Gastroesophageal sphincter (tissue), 3 donors: ENCODE data around the gene TNRC6A.

Source experiments
- POLR2A ChIP-seq, 2 donors: fragments of 450-650 bp; IDR thresholded peaks; one replicate each; pipeline ENCODE4 v1.6.1; 2017; ENCODE audit warnings: antibody characterized with exemption in 2 of 2, mild to moderate bottlenecking in 2 of 2, moderate library complexity in 1 of 2
- POLR2AphosphoS5 ChIP-seq: sonication (generic); formaldehyde crosslinking; IDR thresholded peaks from one replicate; pipeline ENCODE4 v1.6.1; 2017; ENCODE audit warnings: antibody characterized with exemption
- TF ChIP-seq, protein P1 (sequence below), 4 experiments: fragments of 200-600 bp in 2 of 4; fragments of 450-650 bp in 2 of 4; sonication (generic) in 1 of 4; IDR thresholded peaks; one replicate each; pipeline ENCODE4 v1.5.1; 2017 to 2019; ENCODE audit warnings: antibody characterized with exemption in 4 of 4, mild to moderate bottlenecking in 2 of 4, moderate library complexity in 2 of 4

DNA sequence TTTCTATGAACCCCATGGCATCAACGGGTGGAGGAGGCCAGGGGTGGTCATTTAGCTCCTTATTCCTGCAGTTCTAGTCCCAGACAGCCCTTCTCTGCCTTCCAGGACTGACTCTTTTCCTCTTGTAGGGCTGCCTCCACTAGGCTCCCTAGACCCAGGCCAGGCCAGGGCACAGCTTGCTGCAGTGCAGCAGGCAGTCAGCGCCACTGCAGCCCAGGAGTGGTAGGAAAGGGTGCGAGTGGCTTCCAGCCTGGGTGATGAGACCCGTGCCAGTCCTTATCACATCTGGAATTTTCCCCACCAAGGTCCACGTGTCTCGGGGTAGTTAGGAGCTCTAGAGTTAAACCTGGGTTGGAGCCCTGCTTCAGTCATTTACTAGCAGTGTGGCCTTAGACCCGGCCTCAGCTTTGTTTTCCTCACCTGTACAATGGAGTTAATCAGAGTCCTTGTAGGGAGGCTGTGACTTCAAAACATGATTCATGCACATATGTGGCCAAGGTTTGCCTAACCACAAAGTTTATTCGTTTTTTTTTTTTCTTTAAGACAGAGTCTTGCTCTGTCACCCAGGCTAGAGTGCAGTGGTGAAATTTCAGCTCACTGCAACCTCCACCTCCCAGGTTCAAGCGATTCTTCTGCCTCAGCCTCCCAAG is 121.0 kb downstream of the TNRC6A start:
- TF ChIP-seq, protein P1, sequence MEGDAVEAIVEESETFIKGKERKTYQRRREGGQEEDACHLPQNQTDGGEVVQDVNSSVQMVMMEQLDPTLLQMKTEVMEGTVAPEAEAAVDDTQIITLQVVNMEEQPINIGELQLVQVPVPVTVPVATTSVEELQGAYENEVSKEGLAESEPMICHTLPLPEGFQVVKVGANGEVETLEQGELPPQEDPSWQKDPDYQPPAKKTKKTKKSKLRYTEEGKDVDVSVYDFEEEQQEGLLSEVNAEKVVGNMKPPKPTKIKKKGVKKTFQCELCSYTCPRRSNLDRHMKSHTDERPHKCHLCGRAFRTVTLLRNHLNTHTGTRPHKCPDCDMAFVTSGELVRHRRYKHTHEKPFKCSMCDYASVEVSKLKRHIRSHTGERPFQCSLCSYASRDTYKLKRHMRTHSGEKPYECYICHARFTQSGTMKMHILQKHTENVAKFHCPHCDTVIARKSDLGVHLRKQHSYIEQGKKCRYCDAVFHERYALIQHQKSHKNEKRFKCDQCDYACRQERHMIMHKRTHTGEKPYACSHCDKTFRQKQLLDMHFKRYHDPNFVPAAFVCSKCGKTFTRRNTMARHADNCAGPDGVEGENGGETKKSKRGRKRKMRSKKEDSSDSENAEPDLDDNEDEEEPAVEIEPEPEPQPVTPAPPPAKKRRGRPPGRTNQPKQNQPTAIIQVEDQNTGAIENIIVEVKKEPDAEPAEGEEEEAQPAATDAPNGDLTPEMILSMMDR (IDR thresholded peaks at IDR 0.05), result no peak
- TF ChIP-seq POLR2A (IDR thresholded peaks at IDR 0.05) (no peak), POLR2AphosphoS5 (no peak)
